ENCODE results near the gene IQCK.
A peak's percentile ranks its signal among the peaks of the same experiment; 100 is the strongest.

The IQCK gene

DNA sequence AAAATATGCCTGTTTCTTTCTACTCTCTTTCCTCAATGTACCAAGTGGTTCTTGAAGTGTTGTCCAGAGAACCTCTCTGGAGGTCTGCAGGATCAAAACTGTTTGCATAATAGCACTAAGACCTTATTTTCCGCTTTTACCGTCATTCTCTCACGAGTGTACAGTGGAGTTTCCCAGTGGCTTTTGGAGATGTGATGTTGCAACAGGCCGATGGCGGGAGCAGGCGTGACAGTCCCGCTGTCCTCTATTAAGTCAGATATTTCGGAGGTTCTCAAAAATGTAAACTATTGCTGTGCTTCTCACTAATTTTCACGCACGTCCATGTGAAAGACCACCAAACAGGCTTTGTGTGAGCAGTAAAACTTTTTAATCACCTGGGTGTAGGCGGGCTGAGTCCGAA lies 174.8 kb downstream of the IQCK start:
- DNase-seq = no peak

DNA sequence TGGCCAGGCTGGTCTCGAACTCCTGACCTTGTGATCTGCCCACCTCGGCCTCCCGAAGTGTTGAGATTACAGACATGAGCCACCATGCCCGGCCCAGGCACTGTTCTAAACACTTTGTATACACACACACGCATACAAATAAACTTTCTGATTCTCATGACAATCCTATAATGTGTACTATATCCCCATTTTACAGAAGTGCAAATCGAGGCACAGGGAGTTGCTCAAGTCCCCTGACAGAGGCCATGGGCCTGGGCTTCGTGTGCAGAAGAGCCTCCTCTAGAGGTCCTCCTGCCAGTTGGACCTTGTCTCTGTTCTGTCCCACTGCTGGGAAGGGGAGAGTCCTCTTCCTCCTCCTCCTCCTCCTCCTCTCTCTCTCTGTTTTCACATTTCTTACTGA lies 176.5 kb downstream of the IQCK start:
- no peak for DNase-seq

DNA sequence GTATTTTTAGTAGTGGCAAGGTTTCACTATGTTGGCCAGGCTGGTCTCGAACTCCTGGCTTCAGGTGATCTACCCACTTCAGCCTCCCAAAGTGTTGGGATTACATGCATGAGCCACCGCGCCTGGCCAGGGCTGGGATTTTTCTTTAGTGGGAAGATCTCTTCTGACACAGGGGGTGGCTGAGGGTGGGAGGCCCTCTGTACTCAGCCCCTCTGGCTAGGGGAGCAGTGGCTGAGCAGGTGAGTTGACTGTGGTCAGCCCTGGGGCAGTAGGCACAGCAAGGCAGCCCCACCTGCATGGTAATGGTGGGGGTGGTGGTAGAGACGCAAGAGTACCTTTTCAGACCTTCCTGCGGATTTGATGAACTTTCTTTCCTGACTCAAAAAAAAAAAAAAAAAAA lies 178.9 kb downstream of the IQCK start:
- no peak for DNase-seq

GRCh38 chr16:19898166-19898565 lies 180.1 kb downstream of the IQCK start:
- DNase-seq = no peak

- DNase-seq = peak; percentile 19 to 48
These were observed 181.0 kb downstream of the IQCK start for GRCh38 chr16:19898924-19899604.

DNA sequence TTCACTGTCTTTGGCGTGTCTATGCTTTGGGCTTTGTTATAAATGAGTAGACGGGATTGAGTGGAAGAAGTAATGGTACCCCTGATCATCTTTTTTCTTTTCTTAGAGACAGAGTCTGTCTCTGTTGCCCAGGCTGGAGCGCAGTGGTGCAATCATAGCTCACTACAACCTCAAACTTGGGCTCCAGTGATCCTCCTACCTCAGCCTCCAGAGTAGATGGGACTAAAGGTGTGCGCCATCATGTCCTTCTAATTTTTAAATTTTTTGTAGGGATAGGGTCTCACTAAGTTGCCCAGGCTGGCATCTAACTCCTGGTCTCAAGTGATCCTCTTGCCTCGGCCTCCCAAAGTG lies 181.5 kb downstream of the IQCK start:
- DNase-seq = no peak

DNA sequence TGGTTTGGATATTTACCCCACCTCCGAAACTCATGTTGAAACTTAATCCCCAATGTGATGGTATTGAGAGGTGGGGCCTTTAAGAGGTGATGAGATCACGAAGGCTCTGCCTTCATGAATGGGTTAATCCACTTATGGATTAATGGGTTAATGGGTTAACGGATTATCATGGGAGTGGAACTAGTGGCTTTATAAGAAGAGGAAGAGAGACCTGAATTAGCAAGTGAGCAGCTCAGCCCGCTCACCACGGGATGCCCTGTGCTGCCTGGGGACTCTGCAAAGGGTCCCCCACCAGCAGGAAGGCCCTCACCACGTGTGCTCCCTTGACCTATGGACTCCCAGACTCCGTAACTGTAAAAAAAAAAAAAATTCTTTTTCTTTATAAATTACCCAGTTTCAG lies 183.1 kb downstream of the IQCK start:
- DNase-seq = no peak

GRCh38 chr16:19907161-19907992 lies 189.3 kb downstream of the IQCK start:
- peak; percentile 42 to 55 for DNase-seq

Measured in AML-193 (cell line).